Effector memory CD8-positive, alpha-beta T cell (primary cell): ENCODE data around the gene CNDP1.

Experiments used
- ATAC-seq: fragments of 150-1000 bp; cut with Tn5 transposase; replicated peaks from 2 replicates; pipeline ENCODE4 v1.10.0; 2021; ENCODE audit warnings: mild to moderate bottlenecking, moderate library complexity
- DNase-seq, 3 experiments: peaks; one replicate each; pipeline ENCODE4 v3.0.0; 2021
- H3K27ac Mint-ChIP-seq, 2 donors: one replicate each; pipeline ENCODE4 v1.8.0; 2022; ENCODE audit warnings: mild to moderate bottlenecking in 2 of 2, mixed read lengths in 2 of 2, moderate library complexity in 2 of 2
- H3K27me3 Mint-ChIP-seq, 2 donors: one replicate each; pipeline ENCODE4 v1.8.0; 2022; ENCODE audit warnings: mixed read lengths in 2 of 2
- H3K36me3 Mint-ChIP-seq: one replicate; pipeline ENCODE4 v1.8.0; 2022; ENCODE audit warnings: mild to moderate bottlenecking, moderate library complexity, mixed read lengths; ENCODE audit not compliant: insufficient read depth
- H3K4me1 Mint-ChIP-seq, 2 donors: one replicate each; pipeline ENCODE4 v1.8.0; 2022; ENCODE audit warnings: low read depth in 2 of 2, mixed read lengths in 2 of 2
- H3K4me3 Mint-ChIP-seq, 2 donors: one replicate each; pipeline ENCODE4 v1.8.0; 2022; ENCODE audit warnings: mild to moderate bottlenecking in 2 of 2, mixed read lengths in 2 of 2, moderate library complexity in 2 of 2
- H3K9me3 Mint-ChIP-seq, 2 donors: one replicate each; pipeline ENCODE4 v1.8.0; 2022; ENCODE audit warnings: mixed read lengths in 2 of 2

The CNDP1 gene

DNA sequence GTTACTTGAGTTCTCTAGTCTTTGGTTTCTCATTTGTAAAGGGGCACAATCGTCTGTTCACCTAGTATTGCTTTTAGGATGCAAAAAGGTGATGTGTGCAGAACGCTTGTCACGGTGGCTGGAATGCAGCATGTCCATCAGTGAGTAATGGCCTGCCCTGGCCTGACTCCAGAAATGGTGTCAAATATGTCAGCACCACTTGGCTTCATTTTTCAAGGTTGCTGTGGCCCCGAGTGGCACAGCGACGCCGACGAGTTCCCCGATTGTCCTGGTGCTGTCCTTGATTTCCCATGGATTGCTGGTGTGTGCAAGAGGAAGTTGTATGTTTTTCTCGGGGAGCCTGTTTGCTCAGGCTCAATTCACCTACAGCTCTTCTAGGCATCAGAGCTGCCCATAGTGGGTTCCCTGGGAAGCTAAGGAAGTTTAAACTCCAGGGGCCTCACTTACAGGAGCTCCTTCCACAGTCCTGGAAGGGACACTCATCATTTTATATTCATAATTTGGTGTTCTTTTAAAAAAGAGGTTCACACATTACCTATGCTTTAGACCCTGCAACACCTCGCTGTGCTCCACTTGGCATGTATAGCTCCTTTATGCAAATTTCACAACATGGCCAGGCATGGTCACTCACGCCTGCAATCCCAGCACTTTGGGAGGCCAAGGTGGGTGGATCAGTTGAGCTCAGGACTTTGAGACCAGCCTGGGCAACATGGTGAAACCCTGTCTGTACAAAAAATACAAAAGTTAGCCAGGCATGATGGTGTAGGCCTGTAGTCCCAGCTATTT, 37.8 kb downstream of the CNDP1 start:
- DNase-seq (no peak), ATAC-seq (no peak)
- H3K9me3 Mint-ChIP-seq, result no peaks in the 10 kb centered on the region
- no peak overlapping the region for H3K4me3 Mint-ChIP-seq
- no peaks in the 10 kb centered on the region for H3K36me3 Mint-ChIP-seq
- no peak overlapping the region for H3K27ac Mint-ChIP-seq
- no peaks in the 10 kb centered on the region for H3K4me1 Mint-ChIP-seq
- peaks cover 25 to 46% of the 10 kb centered on the region in 2 donors for H3K27me3 Mint-ChIP-seq

DNA sequence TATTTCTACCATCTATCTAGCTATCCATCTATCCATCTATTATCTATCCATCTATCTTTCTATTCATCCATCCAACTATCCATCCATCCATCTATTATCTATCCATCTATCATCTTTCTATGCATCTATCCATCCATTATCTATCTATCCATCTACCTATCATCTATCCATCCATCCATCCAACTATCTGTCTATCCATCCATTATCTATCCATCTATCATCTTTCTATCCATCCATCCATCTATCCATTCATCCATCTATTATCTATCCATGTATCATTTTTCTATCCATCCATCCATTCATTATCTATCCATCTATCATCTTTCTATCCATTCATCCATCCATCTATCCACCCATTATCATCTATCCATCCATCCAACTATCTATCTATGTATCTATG, 38.8 kb downstream of the CNDP1 start:
- H3K4me1 Mint-ChIP-seq, result no peaks in the 10 kb centered on the region
- H3K4me3 Mint-ChIP-seq, result no peak overlapping the region
- H3K27me3 Mint-ChIP-seq, result peaks cover 15 to 46% of the 10 kb centered on the region in 2 donors

DNA sequence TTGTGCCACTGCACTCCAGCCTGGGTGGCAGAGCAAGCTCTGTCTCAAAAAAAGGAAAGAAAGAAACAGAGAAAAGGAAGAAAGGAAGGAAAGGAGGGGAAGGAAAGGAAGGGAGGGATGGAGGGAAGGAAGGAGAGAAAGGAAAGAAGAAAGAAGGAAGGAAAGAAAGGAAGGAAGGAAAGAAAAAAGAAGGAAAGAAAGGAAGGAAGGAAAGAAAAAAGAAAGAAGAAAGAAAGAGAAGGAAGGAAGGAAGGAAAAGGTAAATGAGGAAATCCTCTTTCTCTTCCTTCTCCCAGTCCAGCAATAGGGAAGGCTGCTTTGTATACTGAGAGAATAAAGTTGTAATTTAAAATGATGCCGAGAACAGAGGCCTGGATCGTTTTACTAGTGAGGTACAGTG, 40.6 kb downstream of the CNDP1 start:
- Mint-ChIP-seq H3K27me3 (peaks cover 19 to 47% of the 10 kb centered on the region in 2 donors), H3K4me1 (no peaks in the 10 kb centered on the region), H3K4me3 (no peak overlapping the region), H3K27ac (no peak overlapping the region), H3K36me3 (no peaks in the 10 kb centered on the region), H3K9me3 (no peaks in the 10 kb centered on the region)
- ATAC-seq (no peak), DNase-seq (no peak)

More for the DNA sequence above, 38.8 kb downstream of the CNDP1 start:
- Mint-ChIP-seq H3K9me3 (no peaks in the 10 kb centered on the region), H3K36me3 (no peaks in the 10 kb centered on the region), H3K27ac (no peak overlapping the region)
- no peak for DNase-seq
- no peak for ATAC-seq

DNA sequence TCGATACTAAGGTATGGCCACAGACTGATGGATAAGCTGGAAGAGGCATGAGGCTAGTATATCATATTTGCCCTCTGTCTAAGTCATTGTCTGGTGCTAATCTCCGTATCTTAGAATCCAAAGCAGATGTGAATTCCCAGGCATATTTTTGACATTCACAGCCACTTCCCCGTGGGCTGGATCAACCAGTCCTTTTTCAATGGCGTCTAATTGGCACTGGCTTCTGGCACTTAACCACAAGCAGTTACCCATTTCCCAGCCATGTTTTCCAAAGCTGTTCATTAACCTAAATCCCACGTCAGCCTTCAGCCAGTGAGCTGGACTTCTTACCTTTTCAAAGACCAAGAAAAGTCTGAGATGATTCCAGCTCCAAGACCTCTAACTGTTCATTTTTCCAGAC, 42.7 kb downstream of the CNDP1 start:
- no peak for DNase-seq
- Mint-ChIP-seq H3K4me3 (no peak overlapping the region), H3K4me1 (no peaks in the 10 kb centered on the region), H3K9me3 (no peaks in the 10 kb centered on the region), H3K27ac (no peak overlapping the region), H3K36me3 (no peaks in the 10 kb centered on the region), H3K27me3 (peaks cover 40 to 61% of the 10 kb centered on the region in 2 donors)
- no peak for ATAC-seq

DNA sequence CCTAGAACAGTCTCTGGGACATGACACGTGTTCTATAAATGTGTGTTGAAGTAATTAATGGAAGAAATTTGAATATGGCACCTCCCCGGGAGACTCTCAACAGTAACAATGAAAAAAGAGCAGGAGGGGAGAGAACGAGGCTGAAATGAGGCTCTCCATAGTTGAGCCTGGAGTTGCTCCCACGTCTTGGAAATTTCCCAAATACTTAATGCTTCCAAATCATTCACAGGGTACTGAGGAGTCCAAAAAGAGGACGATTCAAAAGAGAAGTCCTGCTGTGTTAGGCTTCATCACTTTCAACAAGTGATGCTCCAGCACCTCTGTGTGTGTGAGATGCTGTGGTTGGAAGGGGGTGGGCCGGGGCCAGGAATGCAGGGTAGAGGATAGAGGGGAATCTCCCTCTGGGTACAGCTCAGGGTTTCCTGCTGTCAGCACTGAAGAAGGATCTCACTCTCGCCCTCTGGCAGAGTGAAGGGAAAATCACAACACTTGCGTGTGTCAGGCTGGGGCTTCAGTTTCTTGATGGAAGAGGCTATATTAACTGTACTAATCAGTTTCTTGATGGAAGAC, 45.3 kb downstream of the CNDP1 start:
- no peaks in the 10 kb centered on the region for H3K4me1 Mint-ChIP-seq
- ATAC-seq (no peak), DNase-seq (no peak)
- no peak overlapping the region for H3K4me3 Mint-ChIP-seq
- no peaks in the 10 kb centered on the region for H3K9me3 Mint-ChIP-seq
- peaks cover 60 to 66% of the 10 kb centered on the region in 2 donors for H3K27me3 Mint-ChIP-seq
- H3K27ac Mint-ChIP-seq, result no peak overlapping the region
- H3K36me3 Mint-ChIP-seq, result no peaks in the 10 kb centered on the region

DNA sequence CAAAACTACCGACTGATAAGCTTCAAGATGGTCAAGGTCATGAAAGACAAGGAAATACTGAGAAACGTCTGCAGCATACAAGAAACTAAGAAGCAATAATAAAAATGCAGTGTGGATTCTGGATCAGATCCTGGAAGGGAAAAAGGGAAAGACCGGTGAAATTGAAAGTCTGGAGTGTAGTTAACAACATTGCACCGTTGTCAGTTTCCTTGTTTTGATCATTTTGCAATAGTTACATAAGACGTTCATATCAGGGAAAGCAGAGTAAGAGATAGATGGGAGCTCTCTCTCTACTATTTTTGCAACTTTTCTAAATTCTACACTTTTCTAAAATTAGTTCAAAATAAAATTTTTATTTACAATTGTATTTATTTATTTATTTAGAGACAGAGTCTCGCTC, 48.3 kb downstream of the CNDP1 start:
- no peaks in the 10 kb centered on the region for H3K9me3 Mint-ChIP-seq

DNA sequence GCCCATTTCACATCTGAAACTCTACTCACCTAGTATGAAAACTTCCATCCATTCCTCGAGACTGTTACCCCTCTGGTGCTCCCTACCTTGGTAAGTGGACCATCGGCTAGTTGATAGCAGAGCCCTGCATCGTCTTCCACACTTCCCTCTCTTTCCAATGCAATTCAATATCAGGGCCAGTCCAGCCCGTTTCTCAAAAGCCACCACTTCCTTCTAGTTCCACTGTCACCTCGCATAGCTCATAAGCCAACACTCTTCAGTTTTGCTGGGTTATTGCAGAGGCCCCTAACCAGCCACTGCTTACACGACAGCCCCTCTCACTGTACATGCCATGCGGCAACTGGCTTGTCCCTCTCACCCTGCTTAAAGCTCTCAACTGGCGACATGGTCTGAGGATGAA, 53.1 kb downstream of the CNDP1 start:
- ATAC-seq, result no peak
- Mint-ChIP-seq H3K4me3 (no peak overlapping the region), H3K36me3 (peaks cover 3% of the 10 kb centered on the region), H3K27me3 (peaks cover 19 to 49% of the 10 kb centered on the region in 2 donors), H3K4me1 (no peaks in the 10 kb centered on the region), H3K27ac (no peak overlapping the region), H3K9me3 (no peaks in the 10 kb centered on the region)
- no peak for DNase-seq

More for the DNA sequence above, 48.3 kb downstream of the CNDP1 start:
- DNase-seq (no peak), ATAC-seq (no peak)
- no peaks in the 10 kb centered on the region for H3K36me3 Mint-ChIP-seq
- H3K4me3 Mint-ChIP-seq, result no peak overlapping the region
- peaks cover 64 to 87% of the 10 kb centered on the region in 2 donors for H3K27me3 Mint-ChIP-seq
- H3K27ac Mint-ChIP-seq, result no peak overlapping the region
- no peaks in the 10 kb centered on the region for H3K4me1 Mint-ChIP-seq

DNA sequence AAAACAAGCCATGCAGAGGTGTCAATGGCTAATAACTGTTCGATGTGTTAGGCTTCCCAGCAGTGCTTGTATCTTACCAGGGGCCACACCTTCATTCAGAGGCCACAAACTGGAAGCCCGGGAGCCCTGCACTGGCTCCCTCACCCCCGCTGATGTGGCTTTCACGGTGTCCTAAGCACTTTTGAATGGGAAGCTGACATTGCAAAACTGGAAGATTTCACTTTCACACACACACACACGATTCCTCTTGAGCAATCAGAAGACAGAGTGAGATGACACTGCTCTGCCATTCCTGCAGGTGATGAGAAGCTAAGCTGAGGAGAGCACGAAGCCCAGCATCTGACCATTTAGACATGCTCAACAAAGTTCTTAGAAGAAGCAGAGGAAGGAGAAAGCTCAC, 54.7 kb downstream of the CNDP1 start:
- Mint-ChIP-seq H3K4me1 (peaks cover 0 to 6% of the 10 kb centered on the region in 2 donors), H3K36me3 (peaks cover 3% of the 10 kb centered on the region), H3K4me3 (no peak overlapping the region), H3K27me3 (peaks cover 8 to 35% of the 10 kb centered on the region in 2 donors), H3K27ac (peak overlapping the region in 1 of 2 donors; percentile 20), H3K9me3 (no peaks in the 10 kb centered on the region)
- DNase-seq (no peak), ATAC-seq (no peak)

DNA sequence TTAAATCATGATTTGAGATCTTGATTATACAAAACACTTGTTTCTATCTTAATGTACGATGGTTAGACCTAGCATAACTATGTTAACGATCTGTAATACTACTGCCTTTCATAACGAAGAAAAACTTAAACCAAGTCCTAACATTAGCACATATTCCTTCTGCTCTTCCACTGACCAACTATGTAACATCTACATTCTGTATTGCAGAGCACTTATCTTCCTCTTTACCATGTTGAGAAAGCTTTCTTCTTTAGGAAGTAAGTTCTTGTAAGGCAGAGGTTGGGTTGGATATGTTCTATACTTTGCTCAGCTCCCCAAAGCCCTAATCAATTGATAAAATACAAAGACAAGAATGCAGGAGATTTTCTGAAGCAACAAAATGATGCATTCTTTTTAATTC, 55.5 kb downstream of the CNDP1 start:
- Mint-ChIP-seq H3K27me3 (peaks cover 6 to 31% of the 10 kb centered on the region in 2 donors), H3K4me1 (peaks cover 0 to 9% of the 10 kb centered on the region in 2 donors), H3K4me3 (no peak overlapping the region), H3K27ac (no peak overlapping the region), H3K36me3 (peaks cover 6% of the 10 kb centered on the region), H3K9me3 (no peaks in the 10 kb centered on the region)
- DNase-seq (no peak), ATAC-seq (no peak)

DNA sequence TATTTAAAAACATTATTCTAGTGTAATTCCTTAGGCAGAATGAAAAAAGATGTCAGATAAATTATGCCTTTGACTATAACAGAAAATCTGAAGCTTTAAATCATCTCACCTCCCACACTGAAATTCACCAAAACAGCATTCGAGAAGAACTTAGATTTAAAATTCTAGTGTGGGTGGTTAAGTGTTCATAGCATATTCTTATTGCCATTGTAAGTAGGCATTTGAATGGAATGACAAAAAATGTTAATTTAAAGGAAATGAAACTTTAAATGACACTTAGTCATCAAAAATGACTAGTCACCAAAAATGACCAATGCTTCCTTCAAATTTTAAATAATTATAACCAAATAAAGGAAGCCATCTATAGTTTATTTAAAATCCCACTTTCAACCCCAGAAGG, 56.4 kb downstream of the CNDP1 start:
- Mint-ChIP-seq H3K27me3 (peaks cover 0 to 23% of the 10 kb centered on the region in 2 donors), H3K4me3 (no peak overlapping the region), H3K27ac (peak overlapping the region; percentile 23 to 36), H3K36me3 (peaks cover 6% of the 10 kb centered on the region), H3K4me1 (peaks cover 4 to 18% of the 10 kb centered on the region in 2 donors), H3K9me3 (no peaks in the 10 kb centered on the region)
- no peak for DNase-seq
- no peak for ATAC-seq

DNA sequence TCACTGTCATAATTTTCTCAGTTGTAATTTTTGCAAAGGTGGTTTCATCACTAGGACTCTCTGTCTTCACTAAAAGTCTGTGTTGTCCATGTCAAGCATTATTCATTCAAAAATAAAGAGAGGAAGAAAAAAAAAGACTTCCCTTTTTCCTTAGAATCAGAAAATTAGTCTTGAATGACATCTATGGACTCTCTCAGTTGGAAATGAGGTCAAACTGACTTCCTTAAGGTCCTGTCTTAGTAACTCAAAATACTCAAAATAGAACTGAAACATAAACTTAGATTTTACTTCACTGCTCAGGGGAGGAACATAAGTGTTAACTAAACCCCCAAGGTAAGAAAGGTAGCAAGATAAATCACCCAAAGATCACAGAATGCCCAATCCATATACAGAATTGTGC, 61.1 kb downstream of the CNDP1 start:
- ATAC-seq (no peak), DNase-seq (no peak)
- peaks cover 19 to 43% of the 10 kb centered on the region in 2 donors for H3K4me1 Mint-ChIP-seq
- no peaks in the 10 kb centered on the region for H3K27me3 Mint-ChIP-seq
- peaks cover 34% of the 10 kb centered on the region for H3K36me3 Mint-ChIP-seq
- H3K9me3 Mint-ChIP-seq, result no peaks in the 10 kb centered on the region
- peak overlapping the region; percentile 7 to 12 for H3K4me3 Mint-ChIP-seq
- peak overlapping the region; percentile 44 to 64 for H3K27ac Mint-ChIP-seq

DNA sequence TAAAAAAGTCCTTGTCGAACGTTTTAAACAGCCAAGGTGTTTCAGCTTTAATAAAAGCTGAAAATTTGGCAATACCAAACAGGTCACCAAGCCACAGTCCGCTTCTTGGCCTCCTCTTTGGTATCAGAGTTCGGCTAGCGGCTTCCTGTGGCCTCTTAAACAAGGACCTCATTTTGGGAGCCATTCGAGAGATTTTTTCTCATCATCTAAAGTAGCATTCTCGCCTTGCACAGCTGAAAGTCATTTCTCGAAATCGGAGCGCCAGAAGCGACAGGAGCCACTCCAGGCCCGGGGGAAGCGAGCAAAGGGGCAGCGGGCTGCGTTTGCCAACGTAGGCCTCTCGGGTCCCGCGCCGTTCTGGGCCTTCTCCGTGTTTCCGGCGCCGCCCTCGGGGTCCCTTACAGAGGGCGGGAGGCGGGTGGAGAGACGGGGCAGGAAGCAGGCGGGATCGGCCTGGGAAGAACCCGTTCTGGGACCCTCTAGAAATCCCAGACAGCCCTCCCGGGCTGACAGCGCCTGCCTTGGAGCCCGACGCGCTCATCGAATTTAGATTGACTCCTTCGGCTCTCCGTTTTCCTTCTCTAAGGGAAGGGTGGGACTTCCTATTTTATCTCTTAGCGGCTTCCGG, 62.8 kb downstream of the CNDP1 start:
- H3K4me3 Mint-ChIP-seq, result peak overlapping the region; percentile 96 to 99
- peaks cover 31% of the 10 kb centered on the region for H3K36me3 Mint-ChIP-seq
- H3K9me3 Mint-ChIP-seq, result no peaks in the 10 kb centered on the region
- no peaks in the 10 kb centered on the region for H3K27me3 Mint-ChIP-seq
- ATAC-seq, result peak; percentile 39
- H3K27ac Mint-ChIP-seq, result peak overlapping the region; percentile 98 to 99
- DNase-seq, result peak; percentile 58 to 71 (median 59)
- peaks cover 33 to 58% of the 10 kb centered on the region in 2 donors for H3K4me1 Mint-ChIP-seq

DNA sequence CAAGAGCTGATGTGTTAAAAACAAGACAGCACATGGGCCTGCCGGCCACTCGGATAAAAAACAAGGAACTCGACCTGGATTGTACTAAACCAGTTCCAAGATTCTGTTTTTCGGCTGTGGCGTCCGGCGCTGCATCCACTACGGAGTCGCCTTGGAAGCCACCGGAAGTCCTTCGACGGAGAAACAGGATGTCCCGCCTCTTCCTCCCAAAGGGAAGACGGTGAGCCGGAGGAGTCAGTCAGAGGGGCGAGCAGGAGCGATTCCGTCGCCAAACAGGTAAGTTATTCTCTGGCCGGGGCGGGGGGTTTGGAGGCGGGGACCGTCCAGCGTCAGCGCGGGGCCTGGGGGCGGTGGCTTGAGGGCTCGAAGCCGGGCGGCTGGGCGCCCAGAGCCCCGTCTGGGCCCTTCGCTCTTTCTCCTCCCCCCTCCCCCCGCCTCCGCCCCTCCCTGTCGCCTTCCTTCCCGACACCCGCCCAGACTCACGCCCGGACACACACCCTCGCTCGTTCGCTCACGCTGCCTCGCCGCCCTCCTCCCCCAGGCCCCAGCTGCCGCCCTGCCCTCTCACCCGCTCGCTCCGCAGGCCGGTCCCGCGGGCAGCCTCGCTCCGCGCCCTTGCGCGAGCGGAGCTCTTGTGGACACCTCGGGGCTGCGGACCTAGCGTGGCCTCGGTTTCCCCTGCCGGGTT, 63.5 kb downstream of the CNDP1 start, which contains the start of gene ZNF407:
TSS of gene ZNF407 (plus strand) at position 209 of the 688 bp plus-strand sequence. CDS start 33,150 bp downstream, outside the sequence.
- H3K4me1 Mint-ChIP-seq, result peaks cover 36 to 58% of the 10 kb centered on the region in 2 donors
- peak within 1 kb of the TSS; percentile 96 to 99 for H3K4me3 Mint-ChIP-seq
- peaks cover 30% of the 10 kb centered on the region for H3K36me3 Mint-ChIP-seq
- no peaks in the 10 kb centered on the region for H3K27me3 Mint-ChIP-seq
- peak; percentile 84 to 89 (median 84) for DNase-seq
- H3K27ac Mint-ChIP-seq, result peak within 1 kb of the TSS; percentile 98 to 99
- ATAC-seq, result peak; percentile 76
- no peaks in the 10 kb centered on the region for H3K9me3 Mint-ChIP-seq
